GM18861 (cell line): ENCODE data around the gene REEP6.

Source experiments
- ATAC-seq: cut with Tn5 transposase; IDR thresholded peaks from one replicate; pipeline ENCODE4 v1.9.1; 2021; ENCODE audit not compliant: unreplicated experiment

Gene REEP6

DNA sequence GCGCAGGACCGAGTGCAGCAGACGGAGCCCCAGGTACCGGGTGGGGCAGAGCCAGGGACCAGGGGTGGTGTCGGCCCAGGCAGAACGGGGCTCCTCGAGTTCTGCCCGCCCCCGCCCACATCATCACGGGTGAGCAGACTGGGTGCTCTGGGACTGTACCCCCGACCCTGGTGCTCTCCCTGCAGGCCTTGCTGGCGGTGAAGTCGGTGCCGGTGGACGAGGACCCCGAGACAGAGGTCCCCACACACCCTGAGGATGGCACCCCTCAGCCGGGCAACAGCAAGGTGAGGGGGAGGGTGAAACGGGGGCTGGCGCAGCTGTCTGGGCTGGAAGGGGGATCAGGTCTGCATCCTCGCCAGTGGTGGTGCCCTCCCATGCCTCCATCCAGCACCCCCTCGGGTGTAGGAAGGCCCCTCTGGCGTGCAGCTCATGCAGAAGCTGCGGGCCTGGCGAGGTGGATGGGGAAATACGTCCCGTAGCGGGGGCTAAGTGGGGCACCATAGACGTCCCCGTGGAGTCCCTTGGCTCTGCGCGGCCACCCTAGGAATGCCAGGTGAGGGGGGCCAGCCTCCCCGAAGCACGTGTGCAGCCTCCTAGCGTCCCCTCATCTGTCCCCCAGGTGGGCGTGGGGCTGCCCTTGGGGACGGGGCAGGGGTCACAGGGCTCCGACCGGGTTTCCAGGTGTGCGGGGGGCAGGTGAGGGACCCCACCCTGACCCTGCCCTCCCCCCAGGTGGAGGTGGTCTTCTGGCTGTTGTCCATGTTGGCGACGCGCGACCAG, 34.7 kb upstream of the REEP6 start:
- no peak for ATAC-seq

DNA sequence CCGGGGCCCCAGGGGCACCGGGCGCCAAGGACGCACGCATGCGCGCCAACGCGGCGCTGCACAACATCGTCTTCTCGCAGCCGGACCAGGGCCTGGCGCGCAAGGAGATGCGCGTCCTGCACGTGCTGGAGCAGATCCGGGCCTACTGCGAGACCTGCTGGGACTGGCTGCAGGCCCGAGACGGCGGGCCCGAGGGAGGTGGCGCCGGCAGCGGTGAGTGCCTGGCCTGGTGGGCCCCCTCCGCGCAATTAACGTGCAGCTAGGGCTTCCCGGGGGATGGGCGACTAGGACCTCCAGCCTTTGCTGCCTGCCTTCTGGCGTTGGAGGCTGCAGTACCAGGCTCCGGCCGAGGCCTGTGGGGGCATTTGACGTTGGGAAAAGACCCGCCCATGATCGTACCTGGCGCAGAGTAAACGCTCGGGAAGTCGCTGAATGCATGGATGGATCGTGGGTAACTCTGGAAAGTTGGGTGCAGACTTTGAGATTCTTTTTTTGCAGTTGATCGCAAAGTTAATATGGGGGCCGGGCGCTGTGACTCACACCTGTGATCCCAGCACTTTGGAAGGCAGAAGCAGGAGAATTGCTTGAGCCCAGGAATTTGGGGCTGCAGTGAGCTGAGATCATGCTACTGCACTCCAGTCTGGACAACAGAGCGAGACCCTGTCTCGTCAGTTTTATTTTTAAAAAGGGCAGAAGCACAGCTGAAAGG, 33.8 kb upstream of the REEP6 start:
- no peak for ATAC-seq

GRCh38 chr19:1457892-1458291, 33.1 kb upstream of the REEP6 start:
- ATAC-seq = no peak

DNA sequence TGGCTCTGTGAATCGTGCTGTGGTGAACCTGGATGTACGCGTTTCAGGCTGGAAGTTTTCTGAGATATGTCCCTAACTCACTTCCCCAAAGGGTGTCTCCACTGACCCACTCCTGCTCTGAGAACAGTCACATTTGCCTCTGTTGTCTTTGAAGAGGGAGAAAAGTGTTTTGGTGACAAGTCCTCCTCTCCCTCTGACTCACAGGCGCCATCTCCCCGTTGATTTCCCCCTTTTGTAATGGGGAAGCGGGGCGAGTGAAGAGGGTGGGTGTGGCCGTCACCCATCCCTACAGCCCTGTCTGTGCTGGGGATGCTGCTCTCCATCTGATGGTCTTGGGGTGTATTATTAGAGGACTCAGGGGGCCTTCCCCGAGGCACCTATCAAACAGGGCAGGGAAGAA, 31.5 kb upstream of the REEP6 start:
- ATAC-seq = no peak

DNA sequence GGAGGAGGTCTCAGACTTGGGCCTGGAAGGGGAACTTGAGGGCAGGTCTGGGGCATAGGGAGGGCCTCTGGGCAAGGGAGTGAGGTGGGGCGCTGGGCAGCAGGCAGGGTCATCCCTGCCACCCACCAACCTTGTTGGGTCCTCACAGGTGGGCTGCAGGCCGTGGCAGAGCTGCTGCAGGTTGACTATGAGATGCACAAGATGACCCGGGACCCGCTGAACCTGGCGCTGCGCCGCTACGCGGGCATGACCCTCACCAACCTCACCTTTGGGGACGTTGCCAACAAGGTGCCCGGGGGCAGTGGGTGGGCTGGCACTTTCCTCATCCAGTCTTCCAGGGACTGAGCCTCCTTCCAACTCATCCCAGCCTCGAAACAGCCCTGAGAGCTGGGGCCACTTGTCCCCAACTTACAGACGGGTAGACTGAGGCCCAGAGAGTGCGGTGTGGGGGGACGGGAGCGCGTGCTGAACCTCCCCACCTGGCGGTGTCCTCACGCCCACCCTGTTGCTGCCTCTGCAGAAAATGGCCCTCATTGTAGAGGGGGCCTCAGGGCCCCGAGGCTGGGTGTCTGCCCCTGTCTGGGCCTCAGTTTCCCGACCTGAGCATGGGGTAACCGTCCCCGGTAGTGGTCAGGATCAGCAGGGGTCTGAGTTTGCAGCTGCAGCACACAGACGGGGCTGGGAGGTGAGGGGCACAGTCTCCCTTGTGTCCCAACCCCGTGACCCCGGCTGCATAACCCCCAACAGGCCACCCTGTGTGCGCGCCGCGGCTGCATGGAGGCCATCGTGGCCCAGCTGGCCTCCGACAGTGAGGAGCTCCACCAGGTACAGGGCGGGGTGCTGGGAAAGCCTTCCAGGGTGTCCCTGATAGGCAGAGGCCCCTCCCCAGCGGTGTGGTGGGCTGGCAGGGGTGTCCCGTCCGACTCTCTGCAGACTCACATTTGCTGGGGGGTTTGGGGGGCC, 30.7 kb upstream of the REEP6 start:
- ATAC-seq = no peak

DNA sequence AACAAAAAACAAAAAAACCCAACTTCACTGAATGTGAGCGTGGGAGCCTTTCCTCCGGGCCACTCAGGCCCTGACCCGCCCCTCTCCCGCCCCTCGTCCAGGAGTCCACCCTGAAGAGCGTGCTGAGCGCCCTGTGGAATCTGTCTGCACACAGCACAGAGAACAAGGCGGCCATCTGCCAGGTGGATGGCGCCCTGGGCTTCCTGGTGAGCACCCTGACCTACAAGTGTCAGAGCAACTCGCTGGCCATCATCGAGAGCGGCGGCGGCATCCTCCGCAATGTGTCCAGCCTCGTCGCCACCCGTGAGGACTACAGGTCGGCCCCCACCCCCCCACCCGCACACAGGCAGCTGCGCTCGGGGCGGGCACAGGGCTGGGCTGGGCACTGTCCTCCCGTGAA, 29.1 kb upstream of the REEP6 start:
- no peak for ATAC-seq

- ATAC-seq = no peak
Measured at GRCh38 chr19:1465191-1466016, 25.6 kb upstream of the REEP6 start.

- ATAC-seq = no peak
Measured at GRCh38 chr19:1466018-1466460, 24.9 kb upstream of the REEP6 start.

GRCh38 chr19:1466461-1467214, 24.3 kb upstream of the REEP6 start:
- ATAC-seq = no peak

- ATAC-seq = no peak
Measured at GRCh38 chr19:1467215-1467489, 23.8 kb upstream of the REEP6 start.

DNA sequence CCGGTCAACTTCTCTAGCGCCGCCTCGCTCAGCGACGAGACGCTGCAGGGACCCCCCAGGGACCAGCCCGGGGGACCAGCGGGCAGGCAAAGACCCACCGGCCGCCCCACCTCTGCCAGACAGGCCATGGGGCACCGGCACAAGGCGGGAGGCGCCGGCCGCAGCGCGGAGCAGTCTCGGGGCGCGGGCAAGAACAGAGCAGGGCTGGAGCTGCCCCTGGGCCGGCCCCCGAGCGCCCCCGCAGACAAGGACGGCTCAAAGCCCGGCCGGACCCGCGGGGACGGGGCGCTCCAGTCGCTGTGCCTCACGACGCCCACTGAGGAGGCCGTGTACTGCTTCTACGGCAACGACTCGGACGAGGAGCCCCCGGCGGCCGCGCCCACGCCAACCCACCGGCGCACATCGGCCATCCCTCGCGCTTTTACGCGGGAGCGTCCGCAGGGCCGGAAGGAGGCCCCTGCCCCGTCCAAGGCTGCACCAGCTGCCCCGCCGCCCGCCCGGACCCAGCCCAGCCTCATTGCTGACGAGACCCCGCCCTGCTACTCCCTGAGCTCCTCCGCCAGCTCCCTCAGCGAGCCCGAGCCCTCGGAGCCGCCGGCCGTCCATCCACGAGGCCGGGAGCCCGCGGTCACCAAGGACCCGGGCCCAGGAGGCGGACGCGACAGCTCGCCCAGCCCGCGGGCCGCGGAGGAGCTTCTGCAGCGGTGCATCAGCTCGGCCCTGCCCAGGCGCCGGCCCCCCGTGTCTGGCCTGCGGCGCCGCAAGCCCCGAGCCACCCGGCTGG, 23.3 kb upstream of the REEP6 start:
- ATAC-seq = no peak

DNA sequence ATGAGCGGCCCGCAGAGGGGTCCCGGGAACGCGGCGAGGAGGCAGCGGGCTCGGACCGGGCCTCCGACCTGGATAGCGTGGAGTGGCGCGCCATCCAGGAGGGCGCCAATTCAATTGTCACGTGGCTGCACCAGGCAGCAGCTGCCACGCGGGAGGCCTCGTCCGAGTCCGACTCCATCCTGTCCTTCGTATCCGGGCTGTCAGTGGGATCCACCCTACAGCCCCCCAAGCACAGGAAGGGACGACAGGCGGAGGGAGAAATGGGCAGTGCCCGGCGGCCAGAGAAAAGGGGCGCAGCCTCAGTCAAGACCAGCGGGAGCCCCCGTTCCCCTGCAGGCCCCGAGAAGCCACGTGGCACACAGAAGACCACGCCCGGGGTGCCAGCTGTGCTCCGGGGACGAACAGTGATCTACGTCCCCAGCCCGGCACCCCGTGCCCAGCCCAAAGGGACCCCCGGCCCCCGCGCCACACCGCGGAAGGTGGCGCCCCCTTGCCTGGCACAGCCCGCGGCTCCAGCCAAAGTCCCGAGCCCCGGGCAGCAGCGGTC, 22.6 kb upstream of the REEP6 start:
- no peak for ATAC-seq

GRCh38 chr19:1468821-1469254, 22.1 kb upstream of the REEP6 start:
- ATAC-seq = no peak

- no peak for ATAC-seq
Measured at GRCh38 chr19:1469255-1470054, 21.5 kb upstream of the REEP6 start.

GRCh38 chr19:1470055-1470304, 21.0 kb upstream of the REEP6 start:
- no peak for ATAC-seq

DNA sequence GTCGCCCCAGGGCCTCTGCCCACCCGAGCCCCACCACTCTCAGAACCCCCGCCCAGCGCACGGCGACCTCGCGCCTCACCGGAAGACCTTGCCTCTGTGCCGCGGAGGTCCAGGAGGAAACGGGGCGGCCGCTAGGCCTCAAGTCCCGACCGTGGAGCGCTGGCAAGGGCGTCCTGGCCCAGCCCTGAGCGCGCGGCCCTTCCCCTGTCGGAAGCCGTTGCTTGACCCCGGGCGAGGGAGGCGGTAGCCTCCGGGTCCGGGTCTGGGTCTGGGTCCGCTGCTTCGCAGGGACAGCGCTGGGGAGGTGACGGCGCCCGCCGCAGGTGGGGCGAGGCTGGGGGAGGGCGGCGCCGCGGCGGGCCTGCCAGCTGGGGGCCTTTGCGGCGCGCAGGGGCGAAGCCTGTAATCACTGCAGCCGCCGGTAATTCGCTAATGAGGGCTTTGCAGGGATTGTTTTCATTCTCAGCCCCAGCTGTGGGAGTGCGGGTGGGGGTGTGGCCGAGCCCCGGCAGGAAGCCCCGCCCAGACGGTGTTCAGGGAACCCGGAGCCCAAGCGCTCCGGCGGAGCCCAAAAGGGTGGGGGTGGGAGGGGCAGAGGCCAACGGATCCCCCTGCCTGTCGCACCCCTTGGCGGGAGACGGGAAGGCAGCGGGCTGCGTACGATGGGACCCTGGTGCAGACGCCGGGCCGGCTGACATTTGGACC, 20.5 kb upstream of the REEP6 start:
- no peak for ATAC-seq

DNA sequence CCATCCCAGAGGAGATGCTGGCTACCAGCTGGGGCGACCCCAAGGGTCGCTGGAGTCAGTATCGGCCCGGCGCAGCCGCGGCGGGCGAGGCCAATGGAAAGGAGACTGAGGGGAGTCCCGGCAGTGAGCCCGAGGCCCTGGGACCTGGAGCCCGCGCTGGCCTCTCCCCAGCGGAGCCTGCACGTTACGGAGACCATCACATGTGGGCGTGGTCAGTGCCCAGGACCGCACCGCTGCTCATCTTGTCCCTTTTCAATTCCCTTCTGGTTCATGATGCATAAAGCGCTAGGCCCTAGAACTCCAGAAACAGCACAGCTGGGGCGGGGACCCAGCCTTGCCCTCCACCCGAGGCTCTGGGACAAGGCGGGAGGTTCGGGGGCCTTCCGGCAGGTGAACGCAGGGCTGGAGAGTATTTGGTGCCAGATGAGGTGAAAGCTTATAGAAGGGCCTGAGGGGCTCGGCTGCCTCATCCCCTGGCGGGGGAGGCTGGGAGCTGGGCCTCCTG, 19.9 kb upstream of the REEP6 start:
- no peak for ATAC-seq
